Astrocyte (in vitro differentiated cells and primary cell): Measurements from ENCODE around the gene GHRH.

Source experiments
- CTCF ChIP-seq: IDR thresholded peaks from 2 replicates; pipeline ENCODE4 v1.5.1; 2011; ENCODE audit warnings: low read depth, mild to moderate bottlenecking, inconsistent platforms, low read length, moderate library complexity; ENCODE audit not compliant: insufficient read depth
- EZH2 ChIP-seq: IDR thresholded peaks from 2 replicates; pipeline ENCODE4 v1.6.1; 2012; ENCODE audit warnings: mild to moderate bottlenecking, low read length, inconsistent platforms; ENCODE audit not compliant: insufficient read depth

GRCh38 chr20:37229357-37229756 lies 32.3 kb downstream of the GHRH start:
- no peak for TF ChIP-seq CTCF
- no peak for TF ChIP-seq EZH2
